HG03457 (cell line): ENCODE measurements around the gene RAB19.
A peak's percentile ranks its signal among the peaks of the same experiment; 100 is the strongest.

ENCODE experiments used
- ATAC-seq: cut with Tn5 transposase; IDR thresholded peaks from one replicate; pipeline ENCODE4 v1.9.1; 2021; ENCODE audit warnings: moderate number of reproducible peaks; ENCODE audit not compliant: unreplicated experiment

RAB19 gene, protein sequence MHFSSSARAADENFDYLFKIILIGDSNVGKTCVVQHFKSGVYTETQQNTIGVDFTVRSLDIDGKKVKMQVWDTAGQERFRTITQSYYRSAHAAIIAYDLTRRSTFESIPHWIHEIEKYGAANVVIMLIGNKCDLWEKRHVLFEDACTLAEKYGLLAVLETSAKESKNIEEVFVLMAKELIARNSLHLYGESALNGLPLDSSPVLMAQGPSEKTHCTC

GRCh38 chr7:140403878-140404564 is at the start of gene RAB19:
TSS of gene RAB19 (plus strand) at chr7:140404058. CDS start at chr7:140407647, 3,589 bp downstream.
- ATAC-seq, result no peak

- no peak for ATAC-seq
These were observed 45.8 kb upstream of the RAB19 start for GRCh38 chr7:140358024-140358411.

GRCh38 chr7:140358412-140359051 is 45.3 kb upstream of the RAB19 start:
- ATAC-seq, result no peak

GRCh38 chr7:140360697-140361229 is 43.1 kb upstream of the RAB19 start:
- no peak for ATAC-seq

GRCh38 chr7:140364819-140365218 is 39.0 kb upstream of the RAB19 start:
- ATAC-seq, result no peak

GRCh38 chr7:140367528-140367927 is 36.3 kb upstream of the RAB19 start:
- ATAC-seq, result no peak

DNA sequence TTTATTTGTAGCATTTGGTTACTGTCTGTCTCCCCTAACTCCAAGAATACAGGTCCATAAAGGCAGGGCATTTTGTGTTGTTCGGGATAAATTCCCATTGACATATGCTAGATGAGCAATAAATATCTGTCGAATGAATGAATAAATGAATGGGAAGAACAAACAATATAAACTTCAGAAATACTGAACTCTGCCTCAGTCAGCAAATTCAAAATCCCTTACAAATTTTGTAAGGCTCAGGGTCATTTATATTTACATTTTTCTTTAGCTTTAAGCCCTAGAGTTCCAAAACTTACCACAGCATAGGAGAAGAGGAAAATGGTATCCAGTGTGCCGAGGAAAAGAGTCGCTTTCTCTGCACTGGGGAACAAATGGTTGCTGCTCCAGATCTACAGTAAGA is 34.6 kb upstream of the RAB19 start:
- no peak for ATAC-seq

DNA sequence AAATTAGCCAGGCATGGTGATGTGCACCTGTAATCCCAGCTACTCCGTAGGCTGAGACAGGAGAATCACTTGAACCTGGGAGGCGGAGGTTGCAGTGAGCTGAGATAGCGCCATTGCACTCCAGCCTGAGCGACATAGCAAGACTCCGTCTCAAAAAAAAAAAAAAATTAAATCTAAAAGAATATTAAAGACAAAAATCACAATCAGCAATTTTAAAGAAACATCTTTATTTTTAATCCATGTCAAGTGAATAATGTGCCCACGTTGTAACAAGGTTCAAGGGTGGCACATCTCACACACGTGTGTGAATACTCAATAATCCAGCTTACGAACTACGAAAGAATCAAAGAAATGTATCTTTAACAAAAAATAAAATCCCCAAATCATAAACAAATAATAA is 28.5 kb upstream of the RAB19 start:
- ATAC-seq, result no peak

- no peak for ATAC-seq
These were observed 27.7 kb upstream of the RAB19 start for GRCh38 chr7:140375892-140376730.

DNA sequence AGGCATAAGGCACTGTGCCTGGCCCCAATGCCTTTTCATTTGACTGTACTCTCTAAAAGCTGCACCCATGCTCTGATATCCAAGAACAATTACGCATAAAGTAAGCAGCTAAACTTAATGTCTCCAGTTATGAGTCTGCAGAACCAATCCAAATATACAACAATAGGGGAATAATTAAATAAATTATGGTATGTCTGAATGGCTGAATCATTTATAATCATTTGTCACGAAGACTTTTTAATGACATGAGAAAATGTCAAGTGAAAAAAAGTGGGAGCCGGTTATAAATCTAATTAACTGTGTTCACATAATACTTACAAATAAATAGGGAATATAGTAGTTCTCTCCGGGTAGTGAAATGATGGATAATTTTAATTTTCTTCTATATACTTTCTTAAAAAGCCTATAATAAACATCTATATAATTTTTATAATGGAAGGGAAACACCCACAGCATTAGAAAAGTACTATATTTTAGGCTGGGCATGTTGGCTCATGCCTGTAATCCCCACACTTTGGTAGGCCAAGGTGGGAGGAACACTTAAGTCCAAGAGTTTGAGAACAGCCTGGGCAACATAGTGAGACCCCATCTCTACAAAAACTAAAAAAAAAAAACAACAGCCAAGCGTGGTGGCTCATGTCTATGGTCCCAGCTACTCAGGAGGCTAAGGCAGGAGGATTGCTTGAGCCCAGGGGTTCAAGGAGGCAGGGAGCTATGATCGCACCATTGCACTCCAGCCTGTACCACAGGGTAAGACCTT is 19.7 kb upstream of the RAB19 start:
- ATAC-seq, result no peak

- ATAC-seq, result no peak
These were observed 18.8 kb upstream of the RAB19 start for GRCh38 chr7:140384894-140385545.

DNA sequence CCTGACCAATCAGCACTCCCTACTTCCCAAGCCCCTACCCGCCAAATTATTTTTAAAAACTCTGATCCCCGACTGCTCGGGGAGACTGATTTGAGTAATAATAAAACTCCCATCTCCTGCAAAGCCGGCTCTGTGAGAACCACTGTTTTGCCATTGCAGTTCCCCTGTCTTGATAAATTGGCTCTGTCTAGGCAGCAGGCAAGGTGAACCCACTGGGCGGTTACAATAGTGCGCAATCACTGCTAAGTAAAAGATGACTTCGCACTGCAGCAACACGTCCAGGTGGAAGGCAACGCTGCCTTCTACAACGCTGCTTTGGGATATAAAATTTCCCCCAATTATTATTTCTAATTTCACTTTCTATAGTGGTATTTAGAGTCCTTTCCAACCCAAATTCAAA is 14.4 kb upstream of the RAB19 start:
- no peak for ATAC-seq

- no peak for ATAC-seq
These were observed 13.8 kb upstream of the RAB19 start for GRCh38 chr7:140390034-140390433.

DNA sequence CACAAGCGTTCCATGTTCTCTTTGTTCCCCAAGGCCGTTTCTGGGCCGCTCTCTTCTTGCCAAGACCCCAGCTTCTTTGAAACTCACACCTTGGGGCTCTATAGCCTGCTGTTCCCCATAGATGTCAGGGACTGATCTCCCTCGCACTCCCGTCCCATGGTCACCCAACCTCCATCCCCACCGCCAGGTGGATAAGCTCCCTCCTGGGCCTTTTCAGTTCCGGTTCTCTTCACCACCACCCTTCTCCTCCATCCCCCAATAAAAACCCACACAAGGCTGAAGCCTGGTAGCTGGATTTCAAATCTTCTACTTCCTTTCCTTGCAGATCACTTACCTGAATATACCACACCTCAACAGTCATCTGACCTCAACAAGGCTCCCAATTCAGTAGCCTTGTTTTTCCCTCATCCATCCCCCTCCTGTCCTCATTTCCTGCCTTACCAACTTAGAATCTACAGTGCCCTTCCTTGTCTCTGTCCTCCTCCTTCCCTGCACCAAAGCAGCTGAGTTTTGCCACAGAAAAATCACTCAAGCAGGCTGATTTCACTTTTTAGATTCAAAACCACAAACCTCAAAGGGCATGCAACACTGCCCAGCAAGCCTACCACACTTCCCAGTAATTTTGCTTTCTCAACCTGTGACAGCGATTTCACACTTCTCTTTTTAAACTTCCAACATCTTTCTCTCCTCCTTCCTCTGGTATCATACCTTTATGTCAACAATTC is 13.2 kb upstream of the RAB19 start:
- peak; percentile 68 for ATAC-seq

- ATAC-seq, result no peak
These were observed 12.2 kb upstream of the RAB19 start for GRCh38 chr7:140391634-140392033.

GRCh38 chr7:140393756-140394306 is 10.0 kb upstream of the RAB19 start:
- no peak for ATAC-seq

DNA sequence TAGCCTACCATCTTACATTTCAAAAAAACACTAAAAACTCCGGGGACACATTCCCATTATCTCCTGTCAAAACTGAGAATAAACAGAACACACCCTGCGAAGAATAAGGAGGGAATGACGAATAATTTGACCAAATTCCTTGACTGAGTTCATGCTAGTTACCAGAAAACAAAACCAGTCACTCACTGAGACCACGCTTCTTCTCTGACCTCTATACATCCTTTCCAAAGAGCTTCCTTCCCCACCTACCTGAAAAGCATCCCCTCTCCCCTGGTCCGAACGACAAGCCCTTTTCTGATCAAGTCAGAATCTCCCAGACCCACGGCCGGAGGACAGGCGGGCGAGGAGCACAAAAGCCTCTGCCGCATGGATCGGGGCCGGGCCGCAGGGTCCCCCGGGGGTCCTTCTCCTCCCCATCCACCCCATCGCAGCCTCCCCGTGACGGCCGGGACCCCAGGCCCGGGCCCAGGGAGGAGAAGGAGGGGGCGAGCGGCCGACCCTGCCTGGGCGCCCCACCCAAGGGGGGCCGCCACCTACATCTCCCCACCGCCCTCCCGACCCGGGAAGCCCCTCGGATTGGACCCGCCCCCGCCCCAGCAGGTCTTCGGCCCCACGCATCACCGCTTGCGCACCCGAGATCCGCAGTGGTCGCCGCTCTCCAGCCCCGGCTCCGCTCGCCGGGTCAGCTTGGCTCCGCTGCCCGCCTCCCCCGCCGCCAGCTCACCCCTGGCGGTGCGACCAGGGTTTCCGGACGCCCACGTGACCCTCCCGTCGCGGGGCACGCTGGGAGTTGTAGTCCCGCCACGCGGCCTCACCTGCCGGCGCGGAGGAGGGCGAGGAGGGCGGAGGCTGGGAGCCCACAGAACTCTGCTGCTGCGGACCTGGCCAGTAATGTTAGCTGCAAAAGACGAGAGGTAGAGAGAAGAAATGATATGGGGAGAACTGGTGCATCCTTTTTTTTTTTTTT is 5.8 kb upstream of the RAB19 start, which contains the start of gene SLC37A3:
SLC37A3 (minus strand) TSS at position 747 of the 967 bp plus-strand sequence. CDS start 16,004 bp downstream, outside the sequence.
- ATAC-seq, result peak; percentile 95

- ATAC-seq, result no peak
These were observed 5.0 kb upstream of the RAB19 start for GRCh38 chr7:140398821-140399220.
